BLaER1 treated with 17β-estradiol and CSF1 and Interleukin-3, amounts not matched to agents 10 nM and 100 nM (cell line): ENCODE measurements around the gene ASPDH.
A peak's percentile ranks its signal among the peaks of the same experiment; 100 is the strongest.

Source experiments
- H3K27ac ChIP-seq, 11 experiments: shearing (Covaris generic); formaldehyde crosslinking; 2 replicates each; pipeline ENCODE4 v1.8.1; 2022
- H3K27me3 ChIP-seq, 11 experiments: shearing (Covaris generic); formaldehyde crosslinking; 2 replicates each; pipeline ENCODE4 v1.8.1; 2022
- H3K36me3 ChIP-seq, 11 experiments: shearing (Covaris generic); formaldehyde crosslinking; 2 replicates each; pipeline ENCODE4 v1.8.1; 2022
- H3K4me1 ChIP-seq, 10 experiments: shearing (Covaris generic); formaldehyde crosslinking; 2 replicates each; pipeline ENCODE4 v1.8.1; 2022
- H3K4me2 ChIP-seq, 11 experiments: shearing (Covaris generic); formaldehyde crosslinking; 2 replicates each; pipeline ENCODE4 v1.8.1; 2022
- H3K4me3 ChIP-seq, 10 experiments: shearing (Covaris generic); formaldehyde crosslinking; 2 replicates each; pipeline ENCODE4 v1.8.1; 2022
- H3K9ac ChIP-seq, 11 experiments: shearing (Covaris generic); formaldehyde crosslinking; 2 replicates each; pipeline ENCODE4 v1.8.1; 2022
- H3K9me3 ChIP-seq, 11 experiments: shearing (Covaris generic); formaldehyde crosslinking; replicated peaks in 1 of 11; 2 replicates each; pipeline ENCODE4 v1.8.1; 2022
- H4K20me1 ChIP-seq, 11 experiments: shearing (Covaris generic); formaldehyde crosslinking; 2 replicates each; pipeline ENCODE4 v1.8.1; 2022
- Cebpa-rat ChIP-seq, 11 experiments: shearing (Covaris generic); IDR thresholded peaks; 2 replicates each; pipeline ENCODE4 v1.8.1; 2022

Gene ASPDH

DNA sequence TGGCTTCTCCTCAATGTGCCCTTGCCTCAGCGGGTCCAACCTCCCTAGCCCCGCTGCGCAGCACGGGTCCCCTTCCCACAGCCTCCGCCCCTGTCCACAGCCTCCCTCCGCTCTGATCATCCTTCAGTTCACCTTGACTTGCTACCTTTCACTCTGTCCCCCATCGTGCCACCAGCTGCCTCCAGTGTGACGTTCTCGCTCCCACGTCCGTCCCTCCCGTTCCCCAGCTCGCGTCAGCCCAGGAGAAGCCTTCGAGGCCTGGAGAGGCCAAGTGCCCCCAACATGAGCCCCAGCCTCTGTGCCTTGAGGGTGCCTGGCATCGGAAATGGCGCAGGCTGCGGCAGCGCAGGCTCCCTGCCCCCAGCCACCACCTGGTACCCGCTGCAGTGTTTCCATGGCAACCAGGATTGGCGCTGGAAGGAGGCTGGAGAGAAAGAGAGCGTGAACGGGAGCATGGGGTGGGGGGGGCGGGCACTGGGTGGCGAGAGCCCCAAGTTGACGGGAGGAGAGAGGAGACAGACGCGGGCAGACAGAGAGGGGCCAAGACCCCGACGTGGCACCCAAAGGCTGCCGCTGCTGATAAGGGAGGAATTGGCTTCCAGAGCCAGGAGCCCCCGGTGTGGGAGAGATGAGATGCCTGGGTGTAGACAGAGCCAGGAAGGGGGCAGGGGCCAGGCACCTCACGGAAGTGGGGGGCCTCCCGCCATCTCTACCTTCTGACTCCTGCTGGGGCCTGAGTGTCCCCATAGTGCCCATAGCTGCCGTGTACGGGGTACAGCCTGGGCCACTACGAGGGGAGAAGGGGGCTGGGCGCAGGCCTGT lies 844 bp upstream of the ASPDH start:
- no peaks in the 10 kb centered on the region for H4K20me1 ChIP-seq
- TF ChIP-seq Cebpa-rat (IDR thresholded peaks at IDR 0.05) = no peak
- H3K36me3 ChIP-seq = peaks cover 0 to 15% (median 0%) of the 10 kb centered on the region in 11 experiments; a peak in 5 of 22 replicates
- H3K4me2 ChIP-seq = peak overlapping the region in 10 of 11 experiments; percentile 29 to 84 (median 74); a peak in 19 of 22 replicates
- H3K27ac ChIP-seq = peak overlapping the region in 6 of 11 experiments; percentile 3 to 91 (median 69); a peak in 8 of 22 replicates
- peaks cover 18 to 55% (median 46%) of the 10 kb centered on the region in 10 experiments for H3K4me1 ChIP-seq
- peaks cover 0 to 21% (median 13%) of the 10 kb centered on the region in 11 experiments; a peak in 15 of 22 replicates for H3K9me3 ChIP-seq
- peak overlapping the region in 10 of 11 experiments; percentile 10 to 61 (median 39); a peak in 10 of 22 replicates for H3K9ac ChIP-seq
- H3K4me3 ChIP-seq = no peak overlapping the region
- no peaks in the 10 kb centered on the region for H3K27me3 ChIP-seq

DNA sequence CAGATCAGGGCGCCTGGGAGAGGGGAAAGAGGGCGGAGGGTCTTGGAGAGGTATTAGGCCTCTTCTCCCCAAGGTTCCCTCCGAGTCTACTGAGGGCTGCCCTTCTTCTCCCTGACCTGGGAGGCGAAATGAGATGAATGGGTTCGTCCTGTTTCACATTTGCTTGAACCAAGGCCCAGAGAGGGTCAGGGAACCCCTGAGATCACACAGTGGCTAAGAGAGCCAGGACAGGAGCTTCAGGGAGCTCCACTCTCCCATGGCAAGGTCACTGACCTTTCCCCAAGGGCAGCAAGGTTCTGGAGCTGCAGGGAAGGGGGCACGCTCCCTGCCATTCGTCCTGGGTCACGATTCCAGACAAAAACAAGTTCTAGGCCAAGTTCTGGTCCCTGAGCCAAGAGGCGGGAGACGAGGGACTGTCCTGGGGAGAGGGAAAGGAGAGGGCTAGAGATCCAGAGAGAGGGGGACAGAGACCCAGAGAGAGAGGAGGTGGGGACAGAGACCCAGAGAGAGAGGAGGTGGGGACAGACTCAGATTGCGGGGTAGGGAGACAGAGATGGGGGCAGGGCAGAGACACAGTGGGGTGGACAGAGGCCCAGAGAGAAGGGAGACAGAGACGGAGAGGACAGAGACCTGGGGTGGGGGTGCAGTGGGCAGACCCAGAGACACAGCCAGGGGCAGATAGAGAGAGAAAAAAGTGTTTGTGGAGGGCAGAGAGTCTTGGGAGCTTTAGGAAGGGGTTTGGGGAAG lies 541 bp downstream of the ASPDH start:
- no peak overlapping the region for H3K4me3 ChIP-seq
- peak overlapping the region in 5 of 11 experiments; percentile 26 to 81 (median 60); a peak in 4 of 22 replicates for H3K9ac ChIP-seq
- TF ChIP-seq Cebpa-rat (IDR thresholded peaks at IDR 0.05) = no peak
- H3K4me2 ChIP-seq = peak overlapping the region in 6 of 11 experiments; percentile 72 to 92 (median 84); a peak in 9 of 22 replicates
- peaks cover 0 to 7% (median 0%) of the 10 kb centered on the region in 11 experiments; a peak in 5 of 22 replicates for H3K36me3 ChIP-seq
- no peaks in the 10 kb centered on the region for H3K27me3 ChIP-seq
- H3K4me1 ChIP-seq = peaks cover 32 to 69% (median 60%) of the 10 kb centered on the region in 10 experiments
- H3K9me3 ChIP-seq = peaks cover 0 to 8% (median 3%) of the 10 kb centered on the region in 11 experiments; a peak in 9 of 22 replicates
- H4K20me1 ChIP-seq = no peaks in the 10 kb centered on the region
- peak overlapping the region in 7 of 11 experiments; percentile 41 to 91 (median 86); a peak in 12 of 22 replicates for H3K27ac ChIP-seq

DNA sequence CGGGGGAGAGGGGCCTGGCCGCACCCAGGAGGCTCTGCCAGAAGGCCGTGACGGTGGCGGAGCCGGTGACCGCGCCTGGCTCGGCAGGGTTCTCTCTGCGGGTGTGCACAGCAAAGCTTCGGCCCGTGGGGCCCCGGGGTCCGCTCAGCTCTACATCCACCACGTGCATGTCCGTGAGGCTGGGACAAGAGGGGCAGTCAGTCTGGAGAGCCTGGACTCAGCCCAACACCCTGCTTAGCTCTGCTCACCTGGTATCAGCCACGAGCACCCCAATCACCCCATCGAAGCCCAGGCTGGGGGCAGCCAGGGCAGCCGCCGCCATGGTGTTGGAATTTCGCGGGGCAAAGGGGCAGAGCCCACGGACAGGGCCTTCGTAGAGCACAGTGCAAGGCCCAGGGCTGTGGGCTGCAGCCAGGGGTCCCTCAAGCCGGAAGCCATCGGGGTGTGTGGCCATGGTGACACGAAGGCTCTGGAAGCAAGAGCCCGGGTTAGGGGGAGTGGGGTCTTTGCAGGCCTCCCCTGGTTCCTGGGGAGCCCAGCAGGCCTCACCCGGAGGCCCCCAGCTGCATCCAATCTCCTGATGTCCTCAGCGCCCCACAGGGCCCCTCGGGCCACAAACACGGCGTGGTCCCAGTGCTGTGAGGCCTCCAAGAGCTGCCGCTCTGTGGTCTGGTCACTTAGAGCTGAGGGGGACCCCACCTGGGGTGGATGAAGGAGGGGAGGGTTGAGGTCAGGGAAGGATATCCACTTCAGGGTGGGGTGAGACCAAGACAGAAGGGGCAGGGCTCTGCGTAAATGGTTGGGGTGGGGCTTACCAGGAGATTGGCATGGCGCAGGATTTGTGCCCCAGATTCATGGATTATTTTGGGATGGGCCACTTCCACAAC lies 1.4 kb downstream of the ASPDH start:
- H3K27ac ChIP-seq = peak overlapping the region; percentile 82 to 93 (median 86)
- no peak for TF ChIP-seq Cebpa-rat (IDR thresholded peaks at IDR 0.05)
- peak overlapping the region; percentile 55 to 86 (median 66); a peak in 18 of 20 replicates for H3K4me3 ChIP-seq
- no peaks in the 10 kb centered on the region for H3K36me3 ChIP-seq
- H3K9me3 ChIP-seq = no peaks in the 10 kb centered on the region; a peak in 1 of 22 replicates
- peaks cover 40 to 77% (median 68%) of the 10 kb centered on the region in 10 experiments for H3K4me1 ChIP-seq
- no peaks in the 10 kb centered on the region for H3K27me3 ChIP-seq
- no peaks in the 10 kb centered on the region for H4K20me1 ChIP-seq
- H3K4me2 ChIP-seq = peak overlapping the region; percentile 58 to 92 (median 82)
- peak overlapping the region; percentile 71 to 91 (median 83); a peak in 20 of 22 replicates for H3K9ac ChIP-seq

DNA sequence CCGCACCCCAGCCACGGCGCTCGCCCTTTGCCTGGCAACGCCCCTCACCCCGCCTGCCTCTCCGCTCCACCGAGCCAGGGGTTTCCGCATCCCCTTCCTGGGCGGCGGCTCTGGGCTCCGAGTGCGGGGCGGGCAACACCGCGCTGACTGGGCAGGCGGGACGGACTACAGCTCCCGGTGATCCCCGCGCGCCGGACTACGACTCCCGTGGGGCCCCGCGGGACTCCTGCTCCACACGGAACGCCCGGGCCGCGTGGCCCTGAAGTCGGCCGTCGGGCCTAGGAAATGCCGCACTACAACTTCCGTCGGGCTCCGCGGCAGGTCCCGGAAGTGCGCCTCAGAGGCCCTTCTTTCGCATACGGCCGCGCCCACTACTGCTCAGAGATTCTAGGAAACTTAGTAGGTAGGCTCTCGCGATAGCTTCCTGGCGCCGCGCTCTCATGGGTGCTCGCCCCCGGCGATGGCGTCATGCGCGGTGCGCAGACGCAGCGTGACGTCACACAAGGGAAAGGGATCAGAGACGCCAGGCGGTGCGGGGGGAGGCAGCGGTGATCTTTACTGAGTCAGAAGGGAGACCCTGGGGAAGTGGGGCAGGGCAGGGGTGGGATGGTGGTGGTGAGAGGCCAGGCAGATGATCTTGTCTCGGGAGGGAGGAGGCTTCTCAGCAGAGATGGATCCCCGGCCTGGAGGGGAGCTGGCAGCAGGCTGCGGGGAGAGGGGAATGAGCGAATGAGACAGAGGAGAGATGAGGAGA lies 2.5 kb downstream of the ASPDH start, which contains the start of gene JOSD2:
JOSD2 (minus strand) TSS at position 123 of the 754 bp plus-strand sequence. CDS start 760 bp downstream, outside the sequence.
- H3K36me3 ChIP-seq = peaks cover 0 to 2% (median 0%) of the 10 kb centered on the region in 11 experiments; a peak in 2 of 22 replicates
- H3K9ac ChIP-seq = peak within 1 kb of the TSS; percentile 71 to 91 (median 83)
- peak within 1 kb of the TSS; percentile 82 to 93 (median 86) for H3K27ac ChIP-seq

DNA sequence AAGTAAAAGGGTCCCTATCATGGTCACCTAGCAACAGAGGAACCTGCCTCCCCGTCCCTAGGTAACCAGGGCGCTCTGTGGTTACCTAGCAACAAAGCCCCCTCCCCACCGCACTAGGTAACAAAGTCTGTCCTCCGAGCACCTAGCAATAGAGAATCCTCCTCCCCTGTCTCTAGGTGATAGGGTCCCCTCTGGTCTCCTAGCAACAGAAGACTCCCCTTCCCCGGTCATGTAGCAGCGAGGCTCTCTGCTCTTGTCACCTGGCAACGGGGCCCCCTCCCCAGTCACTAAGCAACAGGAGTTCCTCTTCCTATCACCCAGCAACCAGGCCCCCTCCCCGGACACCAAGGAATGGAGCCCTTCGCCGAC lies 3.0 kb downstream of the ASPDH start:
- no peaks in the 10 kb centered on the region for H3K27me3 ChIP-seq
- H3K4me1 ChIP-seq = peaks cover 41 to 78% (median 70%) of the 10 kb centered on the region in 10 experiments
- H3K9ac ChIP-seq = peak overlapping the region; percentile 71 to 91 (median 83)
- no peaks in the 10 kb centered on the region for H3K9me3 ChIP-seq
- TF ChIP-seq Cebpa-rat (IDR thresholded peaks at IDR 0.05) = no peak
- H3K4me2 ChIP-seq = peak overlapping the region; percentile 76 to 99 (median 90)
- peak overlapping the region; percentile 82 to 93 (median 86) for H3K27ac ChIP-seq
- H4K20me1 ChIP-seq = no peaks in the 10 kb centered on the region
- peak overlapping the region; percentile 55 to 86 (median 66) for H3K4me3 ChIP-seq
- H3K36me3 ChIP-seq = peaks cover 0 to 8% (median 0%) of the 10 kb centered on the region in 11 experiments; a peak in 3 of 22 replicates

More for the DNA sequence above, 2.5 kb downstream of the ASPDH start, which contains the start of gene JOSD2:
- Histone ChIP-seq H3K27me3 (no peaks in the 10 kb centered on the region), H3K4me3 (peak within 1 kb of the TSS; percentile 55 to 86 (median 66)), H4K20me1 (no peaks in the 10 kb centered on the region), H3K4me1 (peaks cover 41 to 78% (median 70%) of the 10 kb centered on the region in 10 experiments), H3K4me2 (peak within 1 kb of the TSS; percentile 76 to 99 (median 90)), H3K9me3 (no peaks in the 10 kb centered on the region)
- TF ChIP-seq Cebpa-rat (IDR thresholded peaks at IDR 0.05) = no peak

DNA sequence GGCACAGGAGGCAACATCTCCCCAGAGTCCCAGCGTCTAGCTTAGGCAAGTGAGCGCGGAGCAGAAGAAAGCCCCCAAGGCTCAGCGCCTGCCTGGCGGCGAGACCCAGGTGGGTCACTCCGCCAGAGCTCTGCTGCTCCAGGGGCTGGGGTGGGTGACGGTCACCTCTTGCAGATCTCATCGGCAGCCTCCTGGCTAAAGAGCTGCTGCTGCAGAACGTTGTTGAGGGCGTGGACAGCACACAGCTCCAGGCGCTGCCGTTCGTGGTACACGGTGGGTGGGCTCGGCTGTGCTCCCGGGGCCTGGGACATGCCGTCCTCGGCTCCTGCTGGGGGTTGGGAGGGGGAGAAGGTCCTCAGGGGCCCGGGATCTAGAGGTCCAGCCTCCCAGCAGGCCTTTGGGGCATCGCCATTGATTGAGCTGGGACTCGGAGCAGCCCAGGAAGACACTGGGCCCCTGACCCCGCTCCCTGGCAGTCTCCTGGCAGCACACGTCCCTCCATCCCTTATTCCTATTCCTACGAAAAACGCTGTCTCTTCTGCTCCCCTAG lies 3.5 kb downstream of the ASPDH start:
- no peaks in the 10 kb centered on the region for H4K20me1 ChIP-seq
- no peak for TF ChIP-seq Cebpa-rat (IDR thresholded peaks at IDR 0.05)
- H3K4me2 ChIP-seq = peak overlapping the region; percentile 76 to 99 (median 90)
- no peaks in the 10 kb centered on the region for H3K9me3 ChIP-seq
- peaks cover 41 to 74% (median 68%) of the 10 kb centered on the region in 10 experiments for H3K4me1 ChIP-seq
- peak overlapping the region; percentile 82 to 93 (median 86) for H3K27ac ChIP-seq
- peaks cover 0 to 13% (median 0%) of the 10 kb centered on the region in 11 experiments; a peak in 3 of 22 replicates for H3K36me3 ChIP-seq
- H3K9ac ChIP-seq = peak overlapping the region; percentile 71 to 91 (median 83)
- H3K27me3 ChIP-seq = no peaks in the 10 kb centered on the region
- peak overlapping the region; percentile 55 to 86 (median 66) for H3K4me3 ChIP-seq

DNA sequence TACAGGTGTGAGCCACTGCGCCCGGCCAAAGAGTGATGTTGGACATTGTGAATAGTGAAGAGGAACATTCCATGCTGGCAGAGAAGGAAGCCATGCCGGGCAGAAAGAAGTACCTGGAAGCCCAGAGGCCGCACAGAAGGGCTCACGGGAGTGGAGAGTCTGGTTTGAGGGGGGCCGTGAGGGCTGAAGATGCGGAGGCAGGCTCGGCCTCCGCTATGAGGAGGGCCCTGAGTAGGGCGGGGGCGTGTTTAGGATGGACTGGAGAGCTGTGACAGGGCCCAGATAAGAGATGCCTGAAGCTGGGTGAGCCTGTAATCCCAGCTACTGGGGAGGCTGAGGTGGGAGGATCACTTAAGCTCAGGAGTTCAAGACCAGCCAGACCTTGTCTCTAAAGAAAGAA lies 4.3 kb downstream of the ASPDH start:
- Histone ChIP-seq H3K9ac (peak overlapping the region in 9 of 11 experiments; percentile 46 to 90 (median 70); a peak in 15 of 22 replicates), H3K36me3 (peaks cover 0 to 14% (median 0%) of the 10 kb centered on the region in 11 experiments; a peak in 3 of 22 replicates), H3K4me2 (peak overlapping the region; percentile 76 to 99 (median 90)), H3K27me3 (no peaks in the 10 kb centered on the region), H3K27ac (peak overlapping the region in 10 of 11 experiments; percentile 72 to 91 (median 85); a peak in 19 of 22 replicates), H3K9me3 (no peaks in the 10 kb centered on the region), H3K4me1 (peaks cover 41 to 65% (median 60%) of the 10 kb centered on the region in 10 experiments), H3K4me3 (no peak overlapping the region), H4K20me1 (no peaks in the 10 kb centered on the region)
- TF ChIP-seq Cebpa-rat (IDR thresholded peaks at IDR 0.05) = no peak
